HFFc6 (cell line): Measurements from ENCODE around the gene CHURC1. TPM values are rescaled to one million over a fixed set of nuclear protein-coding genes. Genes with fewer than 3 reads are reported as not detected.

Experiments used
- DNase-seq: peaks from one replicate; pipeline ENCODE4 v3.0.0-alpha.2; 2018
- H3K27ac Mint-ChIP-seq: 2 replicates; pipeline ENCODE4 v1.8.0; 2020; ENCODE audit warnings: mild to moderate bottlenecking, mixed read lengths
- H3K27me3 Mint-ChIP-seq: 2 replicates; pipeline ENCODE4 v1.8.0; 2021; ENCODE audit warnings: mild to moderate bottlenecking, moderate library complexity, mixed read lengths; ENCODE audit not compliant: insufficient read depth
- H3K36me3 Mint-ChIP-seq: 2 replicates; pipeline ENCODE4 v1.8.0; 2021; ENCODE audit warnings: low read depth, mixed read lengths
- H3K4me1 Mint-ChIP-seq: 2 replicates; pipeline ENCODE4 v1.8.0; 2020; ENCODE audit warnings: low read depth, mixed read lengths
- H3K4me3 Mint-ChIP-seq: 2 replicates; pipeline ENCODE4 v1.8.0; 2020; ENCODE audit warnings: mild to moderate bottlenecking, moderate library complexity, mixed read lengths
- H3K9me3 Mint-ChIP-seq: 2 replicates; pipeline ENCODE4 v1.8.0; 2020; ENCODE audit warnings: mild to moderate bottlenecking, mixed read lengths
- CTCF ChIP-seq: fragments of 200-600 bp; sonication (generic); IDR thresholded peaks from 2 replicates; pipeline ENCODE4 v1.5.0; 2021; ENCODE audit warnings: antibody characterized with exemption, mild to moderate bottlenecking
- total RNA-seq, 6 experiments: library from RNA; stranded (reverse); fragmentation: NEBNext Ultra II Directional; extraction: Animal tissue kit (Norgen Biotek cat#: 25700); gene quantifications; 2 replicates in 1 of 6; 3 replicates in 5 of 6; pipeline ENCODE4 v1.2.3, GENCODE V29; 2021

The CHURC1 gene
- total RNA-seq, 6 experiments from 2014 or later, result 51.9 to 63.3 (median 59.2) TPM

- DNase-seq, result no peak
- Mint-ChIP-seq H3K4me3 (no peak overlapping the region), H3K27me3 (peaks cover 52% of the 10 kb centered on the region), H3K27ac (no peak overlapping the region), H3K36me3 (peaks cover 3% of the 10 kb centered on the region), H3K9me3 (peaks cover 4% of the 10 kb centered on the region), H3K4me1 (peaks cover 15% of the 10 kb centered on the region)
- TF ChIP-seq CTCF, result no peak
Measured at GRCh38 chr14:64877846-64878245, 36.4 kb upstream of the CHURC1 start.

DNA sequence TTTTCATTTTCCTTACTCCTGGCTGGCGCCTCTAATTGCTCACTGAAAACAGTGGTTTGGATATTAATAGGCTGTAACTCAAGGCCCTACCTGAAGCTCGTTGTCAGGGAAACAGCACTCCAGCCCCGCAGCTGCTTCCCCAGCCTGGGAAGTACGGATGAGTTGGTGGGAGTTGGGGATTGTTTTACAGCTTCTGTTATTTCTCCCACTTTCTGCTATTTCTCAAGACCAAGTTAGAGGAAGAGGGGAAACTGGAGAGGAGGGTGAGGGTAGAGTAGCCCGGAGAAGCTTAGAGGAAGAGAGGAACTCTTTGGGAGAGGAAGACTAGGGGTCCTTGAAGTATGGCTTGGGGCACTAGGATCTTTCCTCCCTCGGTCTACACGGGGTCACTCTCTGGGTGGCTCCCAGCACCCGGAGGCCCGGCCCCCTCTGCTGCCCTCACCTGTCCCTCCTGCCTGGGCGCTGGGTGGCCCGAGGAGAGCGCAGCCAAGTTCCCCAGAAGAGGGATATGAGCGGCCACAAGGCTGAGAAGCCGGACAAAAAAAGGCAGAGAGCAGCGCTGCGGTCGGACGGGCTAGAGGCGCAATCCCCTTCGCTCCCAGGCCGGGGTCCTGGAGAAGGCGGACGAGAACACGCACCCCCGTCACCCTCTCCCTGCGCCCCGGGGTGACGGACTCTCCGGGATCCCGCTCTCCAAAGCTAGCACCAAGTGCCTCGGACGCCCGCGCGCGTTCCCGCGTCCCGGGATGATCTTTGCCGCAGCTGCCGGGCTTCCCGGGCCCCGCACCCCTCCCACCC is 35.2 kb upstream of the CHURC1 start:
- no peak for TF ChIP-seq CTCF
- Mint-ChIP-seq H3K27ac (no peak overlapping the region), H3K4me3 (no peak overlapping the region), H3K9me3 (no peaks in the 10 kb centered on the region), H3K36me3 (no peaks in the 10 kb centered on the region), H3K27me3 (peaks cover 60% of the 10 kb centered on the region), H3K4me1 (peaks cover 3% of the 10 kb centered on the region; the same call in 1 of the 2 replicates)
- DNase-seq, result no peak

- Mint-ChIP-seq H3K27ac (no peak within 1 kb of the TSS), H3K36me3 (no peaks in the 10 kb centered on the region), H3K9me3 (no peaks in the 10 kb centered on the region), H3K4me1 (no peaks in the 10 kb centered on the region), H3K27me3 (peaks cover 63% of the 10 kb centered on the region), H3K4me3 (peak within 1 kb of the TSS; percentile 71)
- DNase-seq, result no peak
- TF ChIP-seq CTCF, result no peak
Measured at GRCh38 chr14:64879635-64880220, 34.5 kb upstream of the CHURC1 start, which contains the start of gene SPTB. Gene SPTB, minus strand, starts transcription at chr14:64879907. Its CDS starts 56,813 bp downstream, at chr14:64823094.

- no peak for DNase-seq
Measured at GRCh38 chr14:64880221-64881121, 33.8 kb upstream of the CHURC1 start.

More at GRCh38 chr14:64880221-64881121, 33.8 kb upstream of the CHURC1 start:
- no peak for TF ChIP-seq CTCF
- no peaks in the 10 kb centered on the region for H3K9me3 Mint-ChIP-seq
- peak overlapping the region; percentile 71 for H3K4me3 Mint-ChIP-seq
- H3K27me3 Mint-ChIP-seq, result peaks cover 64% of the 10 kb centered on the region
- H3K4me1 Mint-ChIP-seq, result no peaks in the 10 kb centered on the region
- no peaks in the 10 kb centered on the region for H3K36me3 Mint-ChIP-seq
- H3K27ac Mint-ChIP-seq, result no peak overlapping the region
